K562 (cell line): ENCODE measurements around the gene SLC29A2. TPM values are rescaled to one million over a fixed set of nuclear protein-coding genes. Genes with fewer than 3 reads are reported as not detected.

ENCODE experiments used
- CBFA2T2 ChIP-seq: fragments of 450-650 bp; conservative IDR thresholded peaks from 2 replicates; pipeline ENCODE4 v1.6.1; 2017; ENCODE audit warnings: mild to moderate bottlenecking
- CBX8 ChIP-seq: fragments of 200-600 bp; sonication (generic); IDR thresholded peaks from 2 replicates; pipeline ENCODE4 v1.6.1; 2012; ENCODE audit warnings: borderline replicate concordance, mixed run types, low read depth, mild to moderate bottlenecking, moderate library complexity, mixed read lengths, low read length, control low read depth, inconsistent platforms; ENCODE audit not compliant: poor library complexity, severe bottlenecking; ENCODE audit errors: extremely low read depth
- EHMT2 ChIP-seq: fragments of 450-650 bp; IDR thresholded peaks from 2 replicates; pipeline ENCODE4 v1.6.1; 2018; ENCODE audit warnings: antibody characterized with exemption
- MAFF ChIP-seq: IDR thresholded peaks from 2 replicates; pipeline ENCODE4 v1.6.1; 2012; ENCODE audit warnings: low read length, improper control_type of control experiment
- MEF2A ChIP-seq: IDR thresholded peaks from 2 replicates; pipeline ENCODE4 v1.6.1; 2011; ENCODE audit warnings: low read depth, mild to moderate bottlenecking, low read length, moderate library complexity; ENCODE audit not compliant: control insufficient read depth
- MYBL2 ChIP-seq, 2 experiments: fragments of 450-650 bp in 1 of 2; sonication (generic) in 1 of 2; formaldehyde crosslinking in 1 of 2; IDR thresholded peaks; 2 replicates each; pipeline versions ENCODE4 v1.6.1 to v1.8.1; 2017 to 2022; ENCODE audit warnings: borderline replicate concordance in 1 of 2, inconsistent platforms in 1 of 2, low read depth in 1 of 2, mild to moderate bottlenecking in 1 of 2, missing genetic modification reagents in 1 of 2, moderate library complexity in 1 of 2
- NRF1 ChIP-seq, 2 experiments: fragments of 450-650 bp; IDR thresholded peaks in 1 of 2; conservative IDR thresholded peaks in 1 of 2; 2 replicates each; pipeline ENCODE4 v1.6.1; 2014; ENCODE audit warnings: mild to moderate bottlenecking in 2 of 2
- PML ChIP-seq: IDR thresholded peaks from 2 replicates; pipeline ENCODE4 v1.6.1; 2012; ENCODE audit warnings: low read length, inconsistent platforms
- POLR2H ChIP-seq: IDR thresholded peaks from 2 replicates; pipeline ENCODE4 v1.6.1; 2016; ENCODE audit warnings: missing genetic modification characterization, low read depth, mild to moderate bottlenecking, control low read depth, missing compliant biosample characterization, moderate library complexity
- RAD21 ChIP-seq, 2 experiments: fragments of 250-450 bp in 1 of 2; fragments of 450-650 bp in 1 of 2; sonication (Bioruptor Pico) in 1 of 2; formaldehyde crosslinking in 1 of 2; IDR thresholded peaks in 1 of 2; conservative IDR thresholded peaks in 1 of 2; 2 replicates each; pipeline versions ENCODE4 v1.4.0 to v1.8.0; 2020 to 2022; ENCODE audit warnings: mild to moderate bottlenecking in 2 of 2, moderate library complexity in 1 of 2
- RBM15 ChIP-seq: fragments of 200-400 bp; formaldehyde crosslinking; IDR thresholded peaks from 2 replicates; pipeline ENCODE4 v1.6.1; 2018; ENCODE audit warnings: mild to moderate bottlenecking, low read length, moderate library complexity; ENCODE audit not compliant: insufficient read depth
- RFX7 ChIP-seq: fragments of 250-450 bp; sonication (Bioruptor Pico); IDR thresholded peaks from 2 replicates; pipeline ENCODE4 v1.5.1; 2021; ENCODE audit warnings: mild to moderate bottlenecking
- RREB1 ChIP-seq: fragments of 250-450 bp; sonication (Bioruptor Pico); IDR thresholded peaks from 2 replicates; pipeline ENCODE4 v1.4.0; 2020
- SRSF9 ChIP-seq: fragments of 200-400 bp; formaldehyde crosslinking; IDR thresholded peaks from 2 replicates; pipeline ENCODE4 v1.6.1; 2017; ENCODE audit warnings: low read depth, low read length, borderline replicate concordance
- YBX1 ChIP-seq: fragments of 450-650 bp; IDR thresholded peaks from 2 replicates; pipeline ENCODE4 v1.7.1; 2016; ENCODE audit warnings: mild to moderate bottlenecking
- ZKSCAN3 ChIP-seq: fragments of 250-450 bp; sonication (Bioruptor Pico); IDR thresholded peaks from 2 replicates; pipeline ENCODE4 v1.4.0; 2020
- ZNF766 ChIP-seq: fragments of 200-800 bp; sonication (Bioruptor generic); conservative IDR thresholded peaks from 2 replicates; pipeline ENCODE4 v1.6.1; 2016; ENCODE audit warnings: missing genetic modification characterization, missing compliant biosample characterization
- polyA plus RNA-seq, 8 experiments: library from polyadenylated mRNA; depleted of rRNA in 4 of 8; stranded (reverse) in 5 of 8; unstranded in 3 of 8; fragments of >200 nt; fragmentation: Nextera tagmentation in 2 of 8; fragmentation: Illumina TruSeq in 1 of 8; extraction: Ambion mirVana in 2 of 8; extraction: Trizol in 1 of 8; gene quantifications; 2 replicates each; pipeline versions ENCODE4 v1.2.1 to v1.2.3, GENCODE V29; 2011 to 2014; ENCODE audit warnings: inconsistent platforms in 1 of 8, missing spikeins in 1 of 8
- total RNA-seq, 7 experiments: library from RNA; depleted of rRNA in 6 of 7; stranded (reverse); fragments of >200 nt in 6 of 7; fragmentation: Illumina TruSeq in 2 of 7; extraction: Trizol in 2 of 7; gene quantifications; 2 replicates each; pipeline versions ENCODE4 v1.2.1 to v1.2.3, GENCODE V29; 2011 to 2021; ENCODE audit warnings: low replicate concordance in 1 of 7
- TF ChIP-seq, protein P1 (sequence below): sonication (generic); formaldehyde crosslinking; IDR thresholded peaks from 2 replicates; pipeline ENCODE4 v1.8.1; 2022; ENCODE audit warnings: missing genetic modification reagents
- TF ChIP-seq, protein P2 (sequence below): sonication (generic); formaldehyde crosslinking; IDR thresholded peaks from 2 replicates; pipeline ENCODE4 v1.8.0; 2022; ENCODE audit warnings: mild to moderate bottlenecking, missing genetic modification reagents

The SLC29A2 gene
- total and polyA plus RNA-seq, 9 of the 15 experiments (the other 6 are each of a cell fraction or from before 2014, with no cell fraction given) = 2.4 to 48.6 (median 14.2) TPM

- TF ChIP-seq, protein P1, sequence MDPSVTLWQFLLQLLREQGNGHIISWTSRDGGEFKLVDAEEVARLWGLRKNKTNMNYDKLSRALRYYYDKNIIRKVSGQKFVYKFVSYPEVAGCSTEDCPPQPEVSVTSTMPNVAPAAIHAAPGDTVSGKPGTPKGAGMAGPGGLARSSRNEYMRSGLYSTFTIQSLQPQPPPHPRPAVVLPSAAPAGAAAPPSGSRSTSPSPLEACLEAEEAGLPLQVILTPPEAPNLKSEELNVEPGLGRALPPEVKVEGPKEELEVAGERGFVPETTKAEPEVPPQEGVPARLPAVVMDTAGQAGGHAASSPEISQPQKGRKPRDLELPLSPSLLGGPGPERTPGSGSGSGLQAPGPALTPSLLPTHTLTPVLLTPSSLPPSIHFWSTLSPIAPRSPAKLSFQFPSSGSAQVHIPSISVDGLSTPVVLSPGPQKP (CRISPR knock-in tag) = no peak
- TF ChIP-seq NRF1 (conservative IDR thresholded peaks at IDR 0.05 in 1 of 2, IDR thresholded peaks at IDR 0.05 in 1 of 2) (no peak), ZNF766 (no peak), MYBL2 (IDR thresholded peaks at IDR 0.05; ENCODE audit: low read depth) (no peak), MYBL2 (CRISPR knock-in tag; IDR thresholded peaks at IDR 0.05; ENCODE audit: borderline replicate concordance) (no peak), CBFA2T2 (no peak), ZKSCAN3 (CRISPR knock-in tag) (no peak), RFX7 (CRISPR knock-in tag) (no peak), MAFF (no peak), CBX8 (no peak), MEF2A (no peak), RREB1 (CRISPR knock-in tag) (0 out of 2 replicates have a peak, but pooled peaks have one; percentile 20), EHMT2 (peak; percentile 47; the same call in 1 of the 2 replicates), PML (no peak), YBX1 (no peak), SRSF9 (no peak), RAD21 (CRISPR knock-in tag; conservative IDR thresholded peaks at IDR 0.05 in 1 of 2, IDR thresholded peaks at IDR 0.05 in 1 of 2) (peak; percentile 41 to 67), RBM15 (no peak), POLR2H (tag) (no peak)
- TF ChIP-seq, protein P2, sequence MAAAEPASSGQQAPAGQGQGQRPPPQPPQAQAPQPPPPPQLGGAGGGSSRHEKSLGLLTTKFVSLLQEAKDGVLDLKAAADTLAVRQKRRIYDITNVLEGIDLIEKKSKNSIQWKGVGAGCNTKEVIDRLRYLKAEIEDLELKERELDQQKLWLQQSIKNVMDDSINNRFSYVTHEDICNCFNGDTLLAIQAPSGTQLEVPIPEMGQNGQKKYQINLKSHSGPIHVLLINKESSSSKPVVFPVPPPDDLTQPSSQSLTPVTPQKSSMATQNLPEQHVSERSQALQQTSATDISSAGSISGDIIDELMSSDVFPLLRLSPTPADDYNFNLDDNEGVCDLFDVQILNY (CRISPR knock-in tag) = no peak
These were observed 17.3 kb upstream of the SLC29A2 start (continued) for GRCh38 chr11:66388780-66389386.
